Airway epithelial cell (primary cell): ENCODE data around the gene DOP1B. TPM values are rescaled to one million over a fixed set of nuclear protein-coding genes. Genes with fewer than 3 reads are reported as not detected.

ENCODE experiments used
- total RNA-seq: library from RNA; depleted of rRNA; stranded (reverse); fragments of >200 nt; gene quantifications from 2 replicates; pipeline ENCODE4 v1.2.3, GENCODE V29; 2015

The DOP1B gene, protein sequence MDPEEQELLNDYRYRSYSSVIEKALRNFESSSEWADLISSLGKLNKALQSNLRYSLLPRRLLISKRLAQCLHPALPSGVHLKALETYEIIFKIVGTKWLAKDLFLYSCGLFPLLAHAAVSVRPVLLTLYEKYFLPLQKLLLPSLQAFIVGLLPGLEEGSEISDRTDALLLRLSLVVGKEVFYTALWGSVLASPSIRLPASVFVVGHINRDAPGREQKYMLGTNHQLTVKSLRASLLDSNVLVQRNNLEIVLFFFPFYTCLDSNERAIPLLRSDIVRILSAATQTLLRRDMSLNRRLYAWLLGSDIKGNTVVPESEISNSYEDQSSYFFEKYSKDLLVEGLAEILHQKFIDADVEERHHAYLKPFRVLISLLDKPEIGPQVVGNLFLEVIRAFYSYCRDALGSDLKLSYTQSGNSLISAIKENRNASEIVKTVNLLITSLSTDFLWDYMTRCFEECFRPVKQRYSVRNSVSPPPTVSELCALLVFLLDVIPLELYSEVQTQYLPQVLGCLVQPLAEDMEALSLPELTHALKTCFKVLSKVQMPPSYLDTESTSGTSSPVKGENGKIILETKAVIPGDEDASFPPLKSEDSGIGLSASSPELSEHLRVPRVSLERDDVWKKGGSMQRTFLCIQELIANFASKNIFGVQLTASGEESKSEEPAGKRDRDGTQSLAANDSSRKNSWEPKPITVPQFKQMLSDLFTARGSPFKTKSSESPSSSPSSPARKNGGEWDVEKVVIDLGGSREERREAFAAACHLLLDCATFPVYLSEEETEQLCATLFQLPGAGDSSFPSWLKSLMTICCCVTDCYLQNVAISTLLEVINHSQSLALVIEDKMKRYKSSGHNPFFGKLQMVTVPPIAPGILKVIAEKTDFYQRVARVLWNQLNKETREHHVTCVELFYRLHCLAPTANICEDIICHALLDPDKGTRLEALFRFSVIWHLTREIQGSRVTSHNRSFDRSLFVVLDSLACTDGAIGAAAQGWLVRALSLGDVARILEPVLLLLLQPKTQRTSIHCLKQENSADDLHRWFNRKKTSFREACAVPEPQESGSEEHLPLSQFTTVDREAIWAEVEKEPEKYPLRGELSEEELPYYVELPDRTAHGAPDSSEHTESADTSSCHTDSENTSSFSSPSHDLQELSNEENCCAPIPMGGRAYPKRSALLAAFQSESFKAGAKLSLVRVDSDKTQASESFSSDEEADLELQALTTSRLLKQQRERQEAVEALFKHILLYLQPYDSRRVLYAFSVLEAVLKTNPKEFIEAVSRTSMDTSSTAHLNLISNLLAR (N-terminal part only)
- 6.3 and 9.9 TPM in 2 replicates for total RNA-seq

DNA sequence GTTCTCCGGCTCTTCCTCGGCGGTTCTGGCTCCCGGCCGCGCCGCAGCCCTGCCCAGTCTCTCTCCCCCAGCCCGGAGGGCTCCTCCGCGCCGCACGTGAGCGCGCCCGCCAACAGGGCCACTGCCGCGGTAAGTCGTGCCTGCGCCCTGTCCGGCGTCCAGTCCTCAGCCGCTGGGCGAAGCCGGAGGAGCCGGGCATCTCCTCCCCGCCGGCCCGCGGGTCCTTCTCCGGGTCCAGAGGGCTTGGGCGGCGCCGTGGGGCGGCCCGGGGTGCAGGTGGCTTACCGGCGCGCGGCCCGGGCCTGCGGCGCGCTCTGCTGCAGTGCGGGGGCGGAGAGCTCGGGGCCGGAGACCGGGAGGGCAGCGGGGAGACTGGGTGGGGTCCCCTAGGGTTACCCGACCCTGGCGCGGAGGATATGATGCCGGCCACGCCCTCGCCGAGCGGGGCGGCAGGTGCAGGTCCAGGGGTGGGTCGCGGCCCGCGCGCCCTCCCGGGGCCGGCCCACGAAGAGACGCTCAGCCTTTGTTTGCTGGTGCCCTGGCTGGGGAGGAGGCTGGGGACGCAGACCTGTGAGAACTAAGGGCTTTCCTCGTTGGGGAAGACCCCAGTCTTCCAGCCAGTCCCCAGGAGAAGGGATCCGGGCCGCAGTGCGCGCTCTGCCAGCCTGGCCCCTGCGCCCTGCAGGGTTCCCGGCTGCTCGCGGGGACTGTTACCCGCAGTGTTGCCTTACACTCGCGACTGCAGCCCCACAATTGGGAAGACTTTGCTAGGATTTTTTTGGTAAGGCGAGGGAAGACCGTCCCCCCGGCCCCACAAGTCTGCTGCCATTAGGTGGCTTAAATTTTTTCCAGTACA, at the start of gene DOP1B:
TSS of gene DOP1B (plus strand) at position 10 of the 856 bp plus-strand sequence. CDS start 7,910 bp downstream, outside the sequence.

GRCh38 chr21:36134803-36135390, 21.7 kb upstream of the DOP1B start, which contains the start of gene CBR3:
TSS of gene CBR3 (plus strand) at chr21:36135079. CDS start at chr21:36135193, 114 bp downstream.

Other genes starting within 250 kb of the DOP1B start
- gene SETD4, start 96.3 kb upstream of the DOP1B start, total RNA-seq = 7.3 and 8.8 TPM in 2 replicates
- gene CBR1, start 86.8 kb upstream of the DOP1B start, total RNA-seq = 154 and 307 TPM in 2 replicates
- gene CBR3, start 21.7 kb upstream of the DOP1B start, total RNA-seq = 8.3 and 12.8 TPM in 2 replicates
- 19.2 and 25.5 TPM in 2 replicates for gene MORC3, start 163.4 kb downstream of the DOP1B start, total RNA-seq
- gene CHAF1B, start 228.6 kb downstream of the DOP1B start, total RNA-seq = 5.9 and 9.6 TPM in 2 replicates